Tibial nerve (tissue), 4 donors: ENCODE measurements around the gene CHST5.

Experiments
- EP300 ChIP-seq, 2 donors: sonication (generic); formaldehyde crosslinking; IDR thresholded peaks; one replicate each; pipeline ENCODE4 v1.6.1; 2017; ENCODE audit warnings: antibody characterized with exemption in 2 of 2, mild to moderate bottlenecking in 1 of 2
- TF ChIP-seq, protein P1 (sequence below), 5 experiments: fragments of 200-600 bp in 3 of 5; fragments of 450-650 bp in 2 of 5; sonication (generic) in 3 of 5; IDR thresholded peaks; one replicate each; pipeline ENCODE4 v1.5.1; 2016 to 2019; ENCODE audit warnings: antibody characterized with exemption in 5 of 5, mild to moderate bottlenecking in 3 of 5, moderate library complexity in 2 of 5

DNA sequence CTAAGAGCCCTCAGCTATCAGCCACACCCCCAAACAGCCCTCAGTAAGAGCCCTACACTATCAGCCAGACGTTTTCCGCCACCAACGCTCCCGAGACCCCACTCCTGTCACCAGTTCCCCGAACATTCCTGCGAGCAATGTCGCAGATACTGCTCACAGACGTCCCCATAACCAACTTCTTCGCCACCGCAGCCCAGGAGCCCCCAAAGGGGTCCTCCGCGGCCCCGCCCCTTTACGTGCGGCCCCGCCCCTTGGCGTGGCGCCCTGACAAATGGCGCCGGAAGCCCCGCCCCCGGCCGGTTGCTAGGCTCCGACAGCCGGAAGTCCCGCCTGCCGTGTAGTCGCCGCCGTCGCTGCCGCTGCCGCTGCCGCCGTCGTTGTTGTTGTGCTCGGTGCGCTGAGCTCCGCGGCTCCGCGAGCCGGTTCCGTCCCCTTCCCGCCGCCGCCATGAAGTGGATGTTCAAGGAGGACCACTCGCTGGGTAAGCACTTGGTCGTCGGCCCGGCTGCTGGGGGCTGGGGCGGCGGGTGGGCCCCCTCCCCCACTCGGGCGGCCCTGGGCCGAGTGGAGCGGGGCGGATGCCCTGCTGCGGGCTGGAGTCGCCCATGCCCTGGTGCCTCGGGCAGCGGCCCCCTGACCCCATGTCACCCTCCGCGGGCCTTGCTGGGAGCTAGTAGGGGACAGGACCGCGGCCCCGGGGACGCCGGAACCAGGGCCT is 30.3 kb upstream of the CHST5 start, which contains the start of gene GABARAPL2:
- TF ChIP-seq EP300 (IDR thresholded peaks at IDR 0.05) = peak; percentile 68 to 95
- TF ChIP-seq, protein P1, sequence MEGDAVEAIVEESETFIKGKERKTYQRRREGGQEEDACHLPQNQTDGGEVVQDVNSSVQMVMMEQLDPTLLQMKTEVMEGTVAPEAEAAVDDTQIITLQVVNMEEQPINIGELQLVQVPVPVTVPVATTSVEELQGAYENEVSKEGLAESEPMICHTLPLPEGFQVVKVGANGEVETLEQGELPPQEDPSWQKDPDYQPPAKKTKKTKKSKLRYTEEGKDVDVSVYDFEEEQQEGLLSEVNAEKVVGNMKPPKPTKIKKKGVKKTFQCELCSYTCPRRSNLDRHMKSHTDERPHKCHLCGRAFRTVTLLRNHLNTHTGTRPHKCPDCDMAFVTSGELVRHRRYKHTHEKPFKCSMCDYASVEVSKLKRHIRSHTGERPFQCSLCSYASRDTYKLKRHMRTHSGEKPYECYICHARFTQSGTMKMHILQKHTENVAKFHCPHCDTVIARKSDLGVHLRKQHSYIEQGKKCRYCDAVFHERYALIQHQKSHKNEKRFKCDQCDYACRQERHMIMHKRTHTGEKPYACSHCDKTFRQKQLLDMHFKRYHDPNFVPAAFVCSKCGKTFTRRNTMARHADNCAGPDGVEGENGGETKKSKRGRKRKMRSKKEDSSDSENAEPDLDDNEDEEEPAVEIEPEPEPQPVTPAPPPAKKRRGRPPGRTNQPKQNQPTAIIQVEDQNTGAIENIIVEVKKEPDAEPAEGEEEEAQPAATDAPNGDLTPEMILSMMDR (IDR thresholded peaks at IDR 0.05) = peak in 1 of 5 experiments; percentile 7
